Caki2 (cell line): ENCODE data around the gene ZNF423. TPM values are rescaled to one million over a fixed set of nuclear protein-coding genes. Genes with fewer than 3 reads are reported as not detected.

ENCODE experiments used
- DNase-seq: peaks from one replicate; pipeline ENCODE4 v3.0.0-alpha.2; 2015; ENCODE audit warnings: low read depth
- in situ Hi-C: cut with HindIII; loops from 2 replicates; pipeline ENCODE4 v1.10.0; 2016; ENCODE audit warnings: low sequenced_read_pairs, low pct_unique_long_range_greater_than_20kb, mixed read lengths
- total RNA-seq: library from RNA; depleted of rRNA; stranded (reverse); fragments of >200 nt; shearing (Covaris generic); gene quantifications from 2 replicates; pipeline ENCODE4 v1.2.3, GENCODE V29; 2014; ENCODE audit warnings: low replicate concordance

Gene ZNF423
- total RNA-seq, 1 experiment from 2014 or later, result 0.24 TPM

DNA sequence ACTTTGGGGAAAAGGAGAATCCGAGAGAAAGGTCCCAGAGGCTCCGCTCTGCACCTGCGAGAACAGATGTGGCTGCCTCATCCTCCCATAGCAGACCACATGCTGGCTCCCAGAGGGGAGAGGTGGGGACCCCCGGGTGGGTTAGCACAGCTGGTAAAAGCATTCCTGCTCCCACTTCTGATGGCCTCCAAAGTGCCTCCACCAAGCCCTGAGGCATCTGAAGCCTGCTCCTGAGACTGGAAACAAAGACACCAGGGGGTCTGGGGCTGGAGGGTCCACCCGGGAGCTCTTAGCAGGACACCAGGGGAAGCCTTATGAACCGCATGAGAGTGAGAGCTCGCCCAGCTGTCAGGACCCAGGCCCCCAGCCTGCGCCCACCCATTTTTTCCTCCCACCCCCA is 46.4 kb downstream of the ZNF423 start:
- in situ Hi-C loops, result no loop called here
- DNase-seq, result no peak

DNA sequence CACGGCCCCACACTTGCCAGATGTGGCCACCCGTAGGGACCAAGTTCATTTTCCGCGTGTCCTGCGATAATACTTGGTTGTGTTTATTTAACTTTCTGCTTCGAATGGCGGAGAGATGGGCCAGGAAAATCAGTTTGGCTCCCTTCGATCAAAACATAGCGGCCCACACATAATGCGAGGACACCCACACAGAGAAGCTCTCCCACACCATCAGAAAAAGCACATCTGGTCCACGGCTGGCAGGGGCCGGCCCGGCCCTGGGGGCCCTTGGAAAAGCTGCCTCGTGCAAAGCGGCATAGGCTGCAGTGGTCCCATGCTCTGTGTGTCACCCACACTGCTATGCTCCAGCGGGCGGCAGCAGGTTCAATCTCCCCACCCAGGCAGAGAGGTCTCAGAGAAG is 46.9 kb downstream of the ZNF423 start:
- in situ Hi-C loops, result no loop called here
- no peak for DNase-seq

DNA sequence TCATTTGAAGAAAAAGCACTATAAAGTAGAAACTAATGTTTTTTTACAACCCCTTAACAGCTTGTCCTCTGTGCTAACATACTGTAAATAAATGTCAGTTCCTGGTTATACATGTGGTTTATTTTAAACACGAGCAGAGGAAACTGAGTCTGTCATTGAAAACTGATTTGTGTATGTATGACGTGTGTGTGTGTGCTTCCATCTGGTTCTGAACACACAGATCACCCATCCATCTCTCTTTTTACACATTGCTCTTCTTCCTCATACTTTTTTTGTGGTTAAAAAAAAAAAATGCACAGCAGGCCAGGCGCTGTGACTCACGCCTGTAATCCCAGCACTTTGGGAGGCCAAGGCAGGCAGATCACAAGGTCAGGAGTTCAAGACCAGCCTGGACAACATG is 49.5 kb downstream of the ZNF423 start:
- in situ Hi-C loops, result no loop called here
- DNase-seq, result no peak

DNA sequence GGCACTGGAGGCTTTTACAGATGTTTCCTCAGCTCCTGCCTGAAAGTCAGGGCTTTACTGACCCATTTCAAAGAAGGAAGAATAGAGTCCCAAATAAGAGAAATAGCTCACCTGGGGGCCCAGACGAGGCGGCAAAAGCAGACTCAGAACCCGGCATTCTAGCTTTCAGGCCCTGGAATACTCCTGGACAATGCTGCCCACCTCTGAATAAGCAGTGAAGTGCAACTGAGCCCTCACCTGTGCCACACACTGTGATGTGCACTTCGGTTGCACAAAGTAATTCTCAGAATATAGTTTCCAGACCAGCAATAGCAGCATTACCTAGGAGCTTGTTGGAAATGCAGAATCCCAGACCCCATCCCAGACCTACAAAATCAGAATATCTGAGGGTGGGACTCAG is 54.6 kb downstream of the ZNF423 start:
- in situ Hi-C loops, result no loop called here
- no peak for DNase-seq

DNA sequence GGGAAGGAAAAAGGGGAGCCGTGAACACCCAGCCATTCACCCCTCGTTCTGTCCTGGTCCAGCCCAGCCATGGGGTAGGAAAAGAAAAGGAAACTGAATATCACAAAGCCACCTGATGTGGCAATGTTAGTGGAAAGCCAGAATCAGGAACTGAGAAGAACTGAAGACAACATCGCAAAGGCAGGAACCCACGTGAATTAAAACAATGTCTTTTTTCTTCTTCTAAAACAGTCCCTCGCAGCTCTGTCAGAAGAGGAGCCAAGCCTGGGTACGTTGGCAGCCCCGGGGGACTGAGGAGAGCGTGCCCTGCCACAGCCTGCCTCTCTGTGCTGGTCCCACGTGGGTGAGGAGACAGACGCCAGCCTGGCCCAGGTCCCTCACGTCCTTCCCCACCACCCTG is 55.0 kb downstream of the ZNF423 start:
- DNase-seq, result no peak
- in situ Hi-C loops, result no loop called here

GRCh38 chr16:49800441-49800840 is 55.5 kb downstream of the ZNF423 start:
- no peak for DNase-seq
- in situ Hi-C loops, result no loop called here

GRCh38 chr16:49799172-49799571 is 56.7 kb downstream of the ZNF423 start:
- in situ Hi-C loops, result no loop called here
- DNase-seq, result no peak

GRCh38 chr16:49795513-49795912 is 60.4 kb downstream of the ZNF423 start:
- in situ Hi-C loops, result no loop called here

GRCh38 chr16:49793244-49793643 is 62.7 kb downstream of the ZNF423 start:
- DNase-seq, result no peak
- in situ Hi-C loops, result no loop called here

More at GRCh38 chr16:49795513-49795912, 60.4 kb downstream of the ZNF423 start:
- no peak for DNase-seq

DNA sequence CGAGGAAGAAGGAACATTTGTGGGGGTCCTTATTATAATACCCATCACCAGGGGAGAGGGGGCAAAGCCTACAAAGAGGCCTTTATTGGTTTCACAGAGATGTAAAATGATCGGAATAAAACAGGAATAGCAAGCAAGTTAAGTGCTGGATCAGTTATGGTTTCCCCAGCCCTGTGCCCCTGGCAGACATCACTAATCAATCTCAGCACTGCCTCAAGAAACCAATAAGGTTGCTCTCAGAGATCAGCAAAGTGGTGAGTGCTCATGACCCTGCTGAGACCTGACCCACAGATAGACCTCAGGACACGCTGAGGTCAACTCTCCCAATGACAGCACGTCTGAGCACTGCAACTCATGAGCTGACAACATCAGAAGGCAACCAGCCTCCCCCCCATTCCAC is 66.3 kb downstream of the ZNF423 start:
- in situ Hi-C loops, result no loop called here
- DNase-seq, result no peak

GRCh38 chr16:49788986-49789385 is 66.9 kb downstream of the ZNF423 start:
- in situ Hi-C loops, result no loop called here

DNA sequence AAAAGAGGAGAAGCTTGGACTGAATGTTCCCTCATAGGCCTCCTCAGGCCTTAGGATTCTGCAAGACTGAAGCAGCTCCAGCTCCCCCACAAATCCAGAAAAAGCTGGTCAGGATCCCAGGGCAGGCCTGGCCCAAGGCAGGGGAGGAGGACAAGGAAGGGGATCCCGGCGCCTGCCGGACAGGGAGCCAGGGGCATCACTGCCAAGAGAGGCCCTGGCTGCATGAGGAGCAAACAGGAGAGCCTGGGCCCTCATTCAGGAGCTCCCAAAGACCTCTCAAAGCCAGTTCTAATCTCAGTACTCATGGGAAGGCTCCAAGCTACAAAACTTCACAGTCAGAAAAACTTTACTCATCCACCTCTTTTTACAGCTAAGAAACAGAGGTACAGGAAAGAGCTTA is 67.3 kb downstream of the ZNF423 start:
- no peak for DNase-seq
- in situ Hi-C loops, result no loop called here

More at GRCh38 chr16:49788986-49789385, 66.9 kb downstream of the ZNF423 start:
- no peak for DNase-seq

GRCh38 chr16:49786926-49787557 is 68.9 kb downstream of the ZNF423 start:
- no peak for DNase-seq
- in situ Hi-C loops, result no loop called here

DNA sequence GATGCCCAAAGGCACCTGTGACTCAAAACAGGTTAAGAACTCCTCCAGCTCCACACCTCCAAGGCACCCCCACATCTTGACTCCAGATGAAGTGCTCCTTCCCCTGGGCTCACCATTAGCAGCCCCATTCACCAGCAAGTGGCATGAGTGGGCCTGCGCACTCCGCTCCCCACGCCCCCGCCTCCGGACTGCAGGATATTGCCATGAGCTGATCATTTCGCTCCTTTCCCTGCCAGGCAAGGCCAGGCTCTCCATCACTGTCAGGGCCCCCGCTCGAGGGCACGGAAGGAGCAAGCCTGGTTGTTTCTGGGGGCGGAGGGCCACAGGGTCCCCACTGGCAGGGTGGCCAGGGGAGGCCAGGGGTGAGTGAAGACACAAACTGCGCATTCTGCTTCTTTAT is 69.9 kb downstream of the ZNF423 start:
- in situ Hi-C loops, result no loop called here
- no peak for DNase-seq

DNA sequence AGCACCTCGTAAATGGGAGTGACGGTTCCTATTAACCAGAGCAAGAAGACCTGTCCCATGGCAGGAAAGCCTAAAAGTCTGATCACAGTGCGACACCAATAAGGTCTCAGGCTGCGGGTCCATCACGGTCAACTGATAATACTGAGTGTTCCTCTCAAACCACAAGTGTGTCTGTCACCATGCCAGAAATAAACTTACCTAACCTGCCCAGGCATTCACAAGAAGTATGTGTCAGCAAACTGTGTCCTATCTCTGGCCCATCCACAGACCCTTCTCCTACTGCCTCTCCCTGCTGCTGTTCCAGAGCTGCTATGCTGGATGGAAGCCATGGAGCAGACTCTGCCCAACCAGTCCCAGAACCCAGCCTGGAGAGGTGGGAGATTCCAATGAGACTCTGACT is 73.5 kb downstream of the ZNF423 start:
- in situ Hi-C loops, result no loop called here
- DNase-seq, result no peak

DNA sequence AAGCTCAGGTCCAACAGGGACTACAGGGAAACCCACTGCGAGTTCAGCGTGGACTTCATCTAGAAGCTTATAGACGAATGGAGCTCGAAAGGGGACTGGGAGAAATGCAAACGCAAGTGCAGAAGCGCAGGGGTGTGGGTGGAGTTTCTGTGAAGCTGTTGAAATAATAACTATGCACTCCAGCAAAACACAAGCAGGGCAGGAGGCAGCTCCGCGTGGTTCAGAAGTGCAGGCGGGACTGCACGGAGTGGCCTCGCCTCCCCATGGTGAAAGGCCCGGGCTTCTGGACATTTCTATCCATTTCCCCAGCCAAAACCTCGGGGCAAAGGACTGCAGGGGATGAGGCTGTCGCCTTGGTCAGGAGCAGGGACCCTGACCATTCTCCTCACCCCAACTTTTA is 74.5 kb downstream of the ZNF423 start:
- DNase-seq, result no peak
- in situ Hi-C loops, result no loop called here

DNA sequence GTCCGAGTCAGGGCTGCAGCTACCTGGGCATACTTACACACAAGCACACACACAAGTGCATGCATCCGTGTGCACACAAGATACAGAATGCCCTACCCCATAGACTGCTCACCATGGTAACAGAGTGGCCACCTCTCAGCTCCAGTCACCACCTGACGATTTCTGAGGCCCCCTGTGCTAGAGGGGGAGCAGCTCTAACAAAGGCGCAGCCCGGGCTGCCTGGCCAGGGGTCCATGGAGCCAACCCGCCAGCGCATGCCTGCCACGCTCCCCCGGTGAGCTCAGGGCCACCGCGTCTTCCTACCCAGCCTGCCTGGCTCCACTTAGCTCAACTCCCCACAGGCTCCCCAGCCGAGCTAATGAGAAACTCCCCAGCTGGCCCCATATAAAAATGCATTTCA is 75.5 kb downstream of the ZNF423 start:
- in situ Hi-C loops, result no loop called here
- no peak for DNase-seq

GRCh38 chr16:49779979-49780378 is 75.9 kb downstream of the ZNF423 start:
- in situ Hi-C loops, result no loop called here
- DNase-seq, result no peak

GRCh38 chr16:49778202-49778930 is 77.5 kb downstream of the ZNF423 start:
- in situ Hi-C loops, result no loop called here
- no peak for DNase-seq

DNA sequence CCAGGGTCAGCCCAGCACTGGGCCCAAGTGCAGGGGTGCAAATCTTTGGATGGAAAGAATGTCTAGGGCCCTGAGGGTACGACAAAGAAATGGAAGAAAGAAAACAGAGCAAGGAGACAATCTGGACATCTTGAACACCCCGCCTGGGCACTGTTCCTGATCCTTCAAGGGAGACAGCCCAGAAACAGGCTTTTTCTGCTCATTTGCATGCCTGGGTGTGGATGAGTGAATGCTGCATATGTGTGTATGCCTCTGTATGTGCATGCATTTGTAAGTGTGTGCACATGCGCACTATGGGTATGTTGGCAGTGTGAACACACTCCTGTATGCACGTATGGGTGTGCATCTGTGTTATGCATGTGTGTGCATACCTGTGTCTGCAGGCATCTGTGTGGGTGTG is 79.2 kb downstream of the ZNF423 start:
- in situ Hi-C loops, result no loop called here
- DNase-seq, result no peak
